Keratinocyte (primary cell): ENCODE data around the gene CIPC.

Experiments used
- EZH2 ChIP-seq: IDR thresholded peaks from one replicate; pipeline ENCODE4 v1.6.1; 2012; ENCODE audit warnings: inconsistent platforms, mild to moderate bottlenecking, low read length, moderate library complexity
- TF ChIP-seq, protein P1 (sequence below), 3 experiments: IDR thresholded peaks in 1 of 3; conservative IDR thresholded peaks in 1 of 3; optimal IDR thresholded peaks in 1 of 3; 2 replicates in 2 of 3; 3 replicates in 1 of 3; pipeline versions ENCODE3 to v1.5.1; 2011; ENCODE audit warnings: low read length in 3 of 3, mild to moderate bottlenecking in 3 of 3, moderate library complexity in 2 of 3, control low read depth in 1 of 3, inconsistent platforms in 1 of 3; ENCODE audit not compliant: insufficient read depth in 2 of 3; ENCODE audit errors: extremely low read depth in 1 of 3

DNA sequence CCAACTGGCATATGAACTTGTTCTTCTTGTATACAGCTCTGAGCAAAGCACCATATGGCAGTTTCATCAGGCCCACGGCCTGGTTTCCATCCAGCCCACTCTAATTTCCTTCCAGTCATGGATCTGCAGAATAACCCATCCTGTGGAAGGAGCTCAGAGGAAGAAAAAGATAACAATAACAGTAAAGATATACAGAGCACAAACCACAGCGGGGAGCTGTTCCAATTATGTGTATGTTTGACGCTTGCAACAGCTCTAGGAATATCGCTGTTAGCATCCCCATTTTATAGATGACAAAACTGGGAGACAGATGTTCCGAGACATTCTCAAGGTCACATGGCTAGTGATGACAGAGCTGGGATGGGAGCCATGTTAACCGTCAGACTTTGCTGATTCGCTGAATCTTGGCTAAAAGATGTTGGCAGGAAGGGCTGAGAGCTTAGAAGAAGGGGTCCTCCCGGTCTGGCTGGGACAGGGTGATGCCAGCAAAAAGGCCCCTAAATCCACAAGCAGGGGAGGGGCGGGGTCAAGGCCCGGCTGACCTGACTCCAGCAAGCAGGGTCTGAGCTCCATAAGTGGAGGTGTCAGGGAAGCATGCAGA, 34.4 kb upstream of the CIPC start:
- TF ChIP-seq, protein P1, sequence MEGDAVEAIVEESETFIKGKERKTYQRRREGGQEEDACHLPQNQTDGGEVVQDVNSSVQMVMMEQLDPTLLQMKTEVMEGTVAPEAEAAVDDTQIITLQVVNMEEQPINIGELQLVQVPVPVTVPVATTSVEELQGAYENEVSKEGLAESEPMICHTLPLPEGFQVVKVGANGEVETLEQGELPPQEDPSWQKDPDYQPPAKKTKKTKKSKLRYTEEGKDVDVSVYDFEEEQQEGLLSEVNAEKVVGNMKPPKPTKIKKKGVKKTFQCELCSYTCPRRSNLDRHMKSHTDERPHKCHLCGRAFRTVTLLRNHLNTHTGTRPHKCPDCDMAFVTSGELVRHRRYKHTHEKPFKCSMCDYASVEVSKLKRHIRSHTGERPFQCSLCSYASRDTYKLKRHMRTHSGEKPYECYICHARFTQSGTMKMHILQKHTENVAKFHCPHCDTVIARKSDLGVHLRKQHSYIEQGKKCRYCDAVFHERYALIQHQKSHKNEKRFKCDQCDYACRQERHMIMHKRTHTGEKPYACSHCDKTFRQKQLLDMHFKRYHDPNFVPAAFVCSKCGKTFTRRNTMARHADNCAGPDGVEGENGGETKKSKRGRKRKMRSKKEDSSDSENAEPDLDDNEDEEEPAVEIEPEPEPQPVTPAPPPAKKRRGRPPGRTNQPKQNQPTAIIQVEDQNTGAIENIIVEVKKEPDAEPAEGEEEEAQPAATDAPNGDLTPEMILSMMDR (optimal IDR thresholded peaks at IDR 0.05 in 1 of 3, IDR thresholded peaks at IDR 0.05 in 1 of 3, conservative IDR thresholded peaks at IDR 0.05 in 1 of 3; ENCODE audit: extremely low read depth in 1 of 3, insufficient read depth in 2 of 3, low read length in 3 of 3) = no peak
- no peak for TF ChIP-seq EZH2
